Fibroblast of the aortic adventitia (primary cell): ENCODE data around the gene SLC17A8. TPM values are rescaled to one million over a fixed set of nuclear protein-coding genes. Genes with fewer than 3 reads are reported as not detected.

Source experiments
- DNase-seq: peaks from one replicate; pipeline ENCODE4 v3.0.0-alpha.2; 2010; ENCODE audit warnings: low read depth
- H3K4me3 ChIP-seq: 2 replicates; pipeline ENCODE4 v1.5.1; 2011; ENCODE audit warnings: low read depth, mild to moderate bottlenecking, control low read depth, low read length, moderate library complexity
- CTCF ChIP-seq: IDR thresholded peaks from 2 replicates; pipeline ENCODE4 v1.5.1; 2011; ENCODE audit warnings: mild to moderate bottlenecking, low read length, control low read depth, inconsistent platforms; ENCODE audit not compliant: insufficient read depth
- total RNA-seq: library from RNA; depleted of rRNA; stranded (reverse); fragments of >200 nt; gene quantifications from 2 replicates; pipeline ENCODE4 v1.2.3, GENCODE V29; 2012; ENCODE audit warnings: low replicate concordance

Gene SLC17A8
- total RNA-seq, 1 donor, result not detected

- DNase-seq, result no peak
- H3K4me3 ChIP-seq, result no peak overlapping the region
- no peak for TF ChIP-seq CTCF
Measured at GRCh38 chr12:100463661-100464060, 106.8 kb downstream of the SLC17A8 start.

DNA sequence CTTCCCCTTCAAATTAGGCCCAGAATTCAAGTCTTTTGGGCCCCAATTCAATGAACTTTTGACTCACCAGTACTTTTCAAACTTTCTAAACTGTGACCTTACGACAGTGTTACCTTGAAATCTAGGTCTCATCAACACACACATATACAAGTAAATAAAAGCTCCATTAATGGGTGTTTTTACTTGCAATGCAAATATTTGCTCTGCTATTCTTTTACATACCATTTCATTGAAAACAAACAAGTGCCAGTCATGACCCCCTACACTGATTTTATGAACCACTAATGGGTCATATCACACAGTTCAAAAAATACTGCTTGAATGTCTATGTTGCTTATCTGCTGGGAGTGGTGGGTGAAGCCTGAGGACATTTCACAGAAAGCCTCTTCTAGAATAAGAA lies 107.7 kb downstream of the SLC17A8 start:
- no peak for TF ChIP-seq CTCF
- no peak overlapping the region for H3K4me3 ChIP-seq

DNA sequence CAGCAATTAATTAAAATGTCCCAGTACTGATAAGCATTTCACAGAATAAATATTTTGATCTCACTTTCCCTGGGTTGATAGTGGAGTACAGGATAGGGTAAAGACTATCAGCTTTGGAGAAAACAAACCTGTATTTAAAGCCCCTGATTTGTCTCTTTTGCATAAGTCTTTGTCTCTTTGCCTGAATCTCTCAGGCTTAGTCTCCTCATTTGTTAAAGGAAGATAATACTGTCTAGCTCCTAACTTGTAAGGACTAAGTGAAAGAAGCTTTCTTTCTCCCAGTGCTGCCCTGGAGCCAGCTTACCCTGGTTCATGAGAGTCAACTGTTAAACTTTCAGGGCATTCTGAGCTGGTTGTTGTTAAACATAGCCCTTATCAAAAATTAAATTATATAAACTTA lies 111.3 kb downstream of the SLC17A8 start:
- no peak overlapping the region for H3K4me3 ChIP-seq
- no peak for DNase-seq
- TF ChIP-seq CTCF, result no peak

More for the DNA sequence above, 107.7 kb downstream of the SLC17A8 start:
- no peak for DNase-seq

Other genes with a start within 250 kb of the SLC17A8 start
- gene BLTP3B, start 214.2 kb upstream of the SLC17A8 start, total RNA-seq, result 54.7 and 72.9 TPM in 2 replicates
- gene ACTR6, start 156.3 kb upstream of the SLC17A8 start, total RNA-seq, result 9.2 and 30.0 TPM in 2 replicates
- gene DEPDC4, start 90.0 kb upstream of the SLC17A8 start, total RNA-seq, result 2.1 and 5.9 TPM in 2 replicates
- 49.1 and 49.4 TPM in 2 replicates for gene SCYL2, start 89.9 kb upstream of the SLC17A8 start, total RNA-seq
- not detected in 2 replicates for gene NR1H4, start 116.8 kb downstream of the SLC17A8 start, total RNA-seq
- 4.2 and 38.0 TPM in 2 replicates for gene GAS2L3, start 216.6 kb downstream of the SLC17A8 start, total RNA-seq